SK-N-MC (cell line): ENCODE data around the gene SERPINA1.

Source experiments
- EZH2 ChIP-seq: fragments of 200-600 bp; sonication (generic); IDR thresholded peaks from one replicate; pipeline ENCODE4 v1.6.1; 2017; ENCODE audit warnings: antibody characterized with exemption
- FOXP2 ChIP-seq: optimal IDR thresholded peaks from 2 replicates; pipeline ENCODE3; 2011; ENCODE audit warnings: mild to moderate bottlenecking, moderate library complexity; ENCODE audit not compliant: insufficient read depth; ENCODE audit errors: extremely low read length, control extremely low read depth
- POLR2AphosphoS5 ChIP-seq: IDR thresholded peaks from 2 replicates; pipeline ENCODE4 v1.6.1; 2012; ENCODE audit warnings: mild to moderate bottlenecking, low read depth, low read length, borderline replicate concordance

DNA sequence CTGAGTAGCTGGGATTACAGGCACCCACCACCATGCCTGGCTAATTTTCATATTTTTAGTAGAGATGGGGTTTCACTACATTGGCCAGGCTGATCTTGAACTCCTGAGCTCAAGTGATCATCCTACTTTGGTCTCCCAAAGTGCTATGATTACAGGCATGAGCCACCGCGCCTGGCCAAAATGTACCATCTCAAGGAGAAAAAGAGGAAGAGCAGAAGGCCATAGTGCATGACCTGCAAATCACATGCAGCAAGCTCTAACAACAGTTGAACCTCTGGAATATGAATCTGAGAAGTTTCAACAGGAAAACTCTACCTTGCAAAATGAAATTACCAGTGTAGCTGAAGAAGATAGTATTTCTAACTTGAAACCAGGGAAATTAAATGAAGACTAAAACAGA, 17.1 kb upstream of the SERPINA1 start:
- TF ChIP-seq EZH2 (no peak), POLR2AphosphoS5 (no peak), FOXP2 (no peak)
